Inflammatory macrophage treated with lipopolysaccharide for 1 hour (primary cell): ENCODE data around the gene NFKBIL1.
"Not testable (repeated sequence)": the region's sequence is repeated elsewhere in the genome, so short reads cannot be mapped to it uniquely, and the experiment has no call there.

ENCODE experiments used
- DNase-seq, 2 donors: peaks; one replicate each; pipeline ENCODE4 v3.0.0-alpha.2; 2020 to 2022

NFKBIL1 gene

GRCh38 chr6:31546958-31547726 is at the start of gene NFKBIL1:
TSS of gene NFKBIL1 (plus strand) at chr6:31547608. CDS start at chr6:31547695, 87 bp downstream.
- DNase-seq: peak; percentile 93 to 94

- peak in 1 of 2 donors; percentile 8 for DNase-seq
These were observed 48.7 kb upstream of the NFKBIL1 start for GRCh38 chr6:31498748-31499147.

- DNase-seq: not testable (repeated sequence)
These were observed 47.8 kb upstream of the NFKBIL1 start for GRCh38 chr6:31499648-31500047.

GRCh38 chr6:31502586-31502985 is 44.8 kb upstream of the NFKBIL1 start:
- DNase-seq: peak; percentile 53 to 56

- not testable (repeated sequence) for DNase-seq
These were observed 38.4 kb upstream of the NFKBIL1 start for GRCh38 chr6:31509036-31509435.

GRCh38 chr6:31510007-31510406 is 37.4 kb upstream of the NFKBIL1 start:
- no peak for DNase-seq

GRCh38 chr6:31513456-31514165 is 33.8 kb upstream of the NFKBIL1 start:
- DNase-seq: no peak

- no peak for DNase-seq
These were observed 25.6 kb upstream of the NFKBIL1 start for GRCh38 chr6:31521835-31522234.

- DNase-seq: no peak
These were observed 21.9 kb upstream of the NFKBIL1 start for GRCh38 chr6:31525553-31525931.

- DNase-seq: no peak
These were observed 21.3 kb upstream of the NFKBIL1 start for GRCh38 chr6:31525932-31526591.

- DNase-seq: no peak
These were observed 19.1 kb upstream of the NFKBIL1 start for GRCh38 chr6:31528307-31528777.

GRCh38 chr6:31528821-31529328 is 18.5 kb upstream of the NFKBIL1 start, which contains the start of gene MCCD1:
TSS of gene MCCD1 (plus strand) at chr6:31528962. CDS start at chr6:31529015, 53 bp downstream.
- DNase-seq: no peak

GRCh38 chr6:31529329-31530150 is 17.9 kb upstream of the NFKBIL1 start:
- no peak for DNase-seq

GRCh38 chr6:31530659-31531058 is 16.7 kb upstream of the NFKBIL1 start:
- no peak for DNase-seq

- no peak for DNase-seq
These were observed 16.2 kb upstream of the NFKBIL1 start for GRCh38 chr6:31531162-31531561.

GRCh38 chr6:31531771-31532643 is 15.4 kb upstream of the NFKBIL1 start:
- DNase-seq: no peak

GRCh38 chr6:31532644-31533454 is 14.6 kb upstream of the NFKBIL1 start:
- DNase-seq: no peak

GRCh38 chr6:31533455-31533841 is 14.0 kb upstream of the NFKBIL1 start:
- DNase-seq: no peak

- DNase-seq: no peak
These were observed 13.4 kb upstream of the NFKBIL1 start for GRCh38 chr6:31534011-31534410.

- DNase-seq: no peak
These were observed 12.8 kb upstream of the NFKBIL1 start for GRCh38 chr6:31534521-31535040.
